GM19240 (cell line): ENCODE results near the gene ABTB2.
"Not testable (repeated sequence)": the region's sequence is repeated elsewhere in the genome, so short reads cannot be mapped to it uniquely, and the experiment has no call there.

ENCODE experiments used
- DNase-seq: peaks from one replicate; pipeline ENCODE4 v3.0.0; 2011; ENCODE audit warnings: low spot score; ENCODE audit not compliant: insufficient read length

ABTB2 gene

GRCh38 chr11:34242037-34242625 is 115.7 kb downstream of the ABTB2 start:
- no peak for DNase-seq

DNA sequence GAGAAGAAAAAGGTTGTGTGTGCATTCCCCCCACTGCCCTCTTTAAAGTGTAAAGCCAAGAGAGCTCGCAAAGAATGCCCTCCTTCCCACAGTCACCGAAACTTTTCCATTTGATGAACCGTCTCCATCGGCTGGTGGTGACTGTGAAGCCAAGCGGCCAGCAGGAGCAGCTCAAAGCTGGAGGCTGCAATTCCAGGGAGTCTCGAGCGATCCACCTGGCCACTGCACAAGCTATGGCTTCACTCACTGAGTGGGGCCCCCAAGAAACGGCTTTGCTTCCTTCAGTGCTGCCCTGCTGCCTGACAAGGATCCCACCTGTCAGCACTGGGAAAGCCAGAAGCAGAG is 117.7 kb downstream of the ABTB2 start:
- DNase-seq, result no peak

- no peak for DNase-seq
Observed at GRCh38 chr11:34239465-34240149, 118.2 kb downstream of the ABTB2 start.

- DNase-seq, result no peak
Observed at GRCh38 chr11:34238966-34239365, 118.8 kb downstream of the ABTB2 start.

DNA sequence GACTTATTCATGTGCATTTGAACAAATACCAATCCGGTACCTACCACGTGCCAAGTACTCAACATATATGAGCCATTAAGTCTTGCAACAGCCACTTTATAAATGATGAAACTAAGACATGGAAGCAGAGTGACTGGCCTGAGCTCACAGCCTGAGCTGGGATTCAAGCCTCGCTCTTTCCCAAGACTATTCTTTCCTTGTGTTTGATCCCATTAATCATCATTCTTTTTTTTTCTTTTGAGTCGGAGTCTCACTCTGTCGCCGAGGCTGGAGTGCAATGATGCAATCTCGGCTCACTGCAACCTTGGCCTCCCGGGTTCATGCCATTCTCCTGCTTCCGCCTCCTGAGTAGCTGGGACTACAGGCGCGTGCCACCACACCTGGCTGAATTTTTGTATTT is 119.3 kb downstream of the ABTB2 start:
- no peak for DNase-seq

- DNase-seq, result no peak
Observed at GRCh38 chr11:34236572-34236971, 121.2 kb downstream of the ABTB2 start.

- no peak for DNase-seq
Observed at GRCh38 chr11:34235591-34236071, 122.2 kb downstream of the ABTB2 start.

- DNase-seq, result no peak
Observed at GRCh38 chr11:34235189-34235588, 122.6 kb downstream of the ABTB2 start.

GRCh38 chr11:34234086-34234740 is 123.6 kb downstream of the ABTB2 start:
- no peak for DNase-seq

DNA sequence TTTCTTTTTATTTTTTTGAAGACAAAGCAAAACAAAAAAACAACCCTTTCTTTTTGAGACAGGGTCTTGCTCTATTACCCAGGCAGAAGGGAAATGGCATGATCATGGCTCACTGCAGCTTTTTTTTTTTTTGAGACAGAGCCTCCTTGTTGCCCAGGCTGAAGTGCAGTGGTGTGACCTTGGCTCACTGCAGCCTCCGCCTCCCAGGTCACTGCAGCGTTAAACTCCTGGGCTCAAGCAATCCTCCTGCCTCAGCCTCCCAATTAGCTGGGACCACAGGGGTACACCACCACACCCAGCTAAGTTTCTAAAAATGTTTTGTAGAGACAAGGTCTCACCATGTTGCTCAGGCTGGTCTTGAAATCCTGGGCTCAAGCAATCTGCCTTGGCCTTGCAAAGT is 124.6 kb downstream of the ABTB2 start:
- no peak for DNase-seq

DNA sequence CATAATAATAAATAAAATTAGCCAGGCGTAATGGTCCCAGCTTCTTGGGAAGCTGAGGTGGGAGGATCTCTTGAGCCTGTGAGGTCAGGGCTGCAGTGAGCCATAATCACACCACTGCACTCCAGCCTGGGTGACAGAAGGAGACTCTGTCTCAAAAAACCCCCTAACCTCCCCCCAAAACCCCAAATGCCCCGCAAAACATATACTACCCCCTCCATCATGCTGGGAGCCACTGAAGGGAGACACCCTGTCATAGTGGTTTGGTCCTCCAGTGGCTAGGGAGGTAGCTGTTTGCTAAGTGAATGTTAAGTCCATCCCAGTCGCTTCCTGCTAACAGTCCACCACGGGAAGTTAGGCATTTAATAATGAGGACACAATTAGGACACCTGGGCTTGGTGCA is 125.0 kb downstream of the ABTB2 start:
- no peak for DNase-seq

DNA sequence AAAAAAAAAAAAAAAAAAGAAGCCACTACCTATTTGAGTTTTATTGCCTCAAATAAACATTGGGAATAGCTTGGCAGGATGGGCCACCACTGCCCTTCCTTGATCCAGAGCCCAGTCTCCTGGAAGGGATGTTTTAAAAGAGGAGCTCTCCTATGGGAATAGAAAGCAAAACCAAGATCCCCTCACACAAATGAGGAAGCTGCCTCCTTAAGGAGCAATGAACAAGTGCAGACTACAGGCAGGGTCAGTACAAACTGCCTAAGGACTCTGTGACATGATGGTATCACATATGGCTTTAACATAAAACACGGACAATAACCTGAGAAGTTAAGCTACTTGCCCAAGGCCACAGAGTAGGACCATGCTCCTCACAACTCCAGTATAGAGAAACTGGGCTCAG is 131.6 kb downstream of the ABTB2 start:
- no peak for DNase-seq

DNA sequence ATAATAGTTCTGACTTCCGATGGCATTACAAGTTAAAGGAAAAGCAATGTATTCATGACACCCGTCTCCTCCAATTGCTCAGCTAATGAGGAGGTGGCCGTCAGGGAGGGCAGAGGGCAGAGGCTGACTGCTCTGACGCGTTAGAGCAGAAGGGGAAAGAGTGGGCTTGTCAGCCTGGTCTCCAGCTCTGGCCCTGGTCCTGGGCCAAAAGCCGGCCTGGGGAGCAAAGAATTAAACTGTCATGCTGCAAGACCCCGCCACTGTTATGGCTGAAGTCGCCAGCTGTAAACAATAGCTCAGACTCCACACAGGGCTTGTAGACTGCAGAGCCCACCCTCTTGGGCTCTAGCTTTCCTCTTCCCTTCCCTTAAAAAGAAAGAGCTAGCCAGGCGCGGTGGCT is 132.7 kb downstream of the ABTB2 start:
- DNase-seq, result no peak

GRCh38 chr11:34224434-34224966 is 133.3 kb downstream of the ABTB2 start:
- no peak for DNase-seq

DNA sequence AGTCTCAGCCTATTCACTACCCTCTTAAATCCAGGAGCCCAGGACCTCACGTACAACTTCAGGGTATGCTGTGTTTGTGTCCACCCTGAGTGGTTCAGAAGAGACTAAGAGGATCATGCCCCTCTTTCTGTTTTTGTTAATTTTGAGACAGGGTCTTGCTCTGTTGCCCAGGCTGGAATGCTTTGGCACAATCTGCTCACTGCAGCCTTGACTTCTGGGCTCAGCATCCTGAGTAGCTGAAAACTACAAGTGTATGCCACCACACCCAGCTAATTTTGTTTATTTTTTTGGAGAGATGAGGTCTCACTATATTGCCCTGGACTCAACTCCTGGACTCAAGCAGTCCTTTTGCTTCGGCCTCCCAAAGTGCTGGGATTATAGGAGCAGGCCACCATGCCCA is 133.9 kb downstream of the ABTB2 start:
- no peak for DNase-seq

DNA sequence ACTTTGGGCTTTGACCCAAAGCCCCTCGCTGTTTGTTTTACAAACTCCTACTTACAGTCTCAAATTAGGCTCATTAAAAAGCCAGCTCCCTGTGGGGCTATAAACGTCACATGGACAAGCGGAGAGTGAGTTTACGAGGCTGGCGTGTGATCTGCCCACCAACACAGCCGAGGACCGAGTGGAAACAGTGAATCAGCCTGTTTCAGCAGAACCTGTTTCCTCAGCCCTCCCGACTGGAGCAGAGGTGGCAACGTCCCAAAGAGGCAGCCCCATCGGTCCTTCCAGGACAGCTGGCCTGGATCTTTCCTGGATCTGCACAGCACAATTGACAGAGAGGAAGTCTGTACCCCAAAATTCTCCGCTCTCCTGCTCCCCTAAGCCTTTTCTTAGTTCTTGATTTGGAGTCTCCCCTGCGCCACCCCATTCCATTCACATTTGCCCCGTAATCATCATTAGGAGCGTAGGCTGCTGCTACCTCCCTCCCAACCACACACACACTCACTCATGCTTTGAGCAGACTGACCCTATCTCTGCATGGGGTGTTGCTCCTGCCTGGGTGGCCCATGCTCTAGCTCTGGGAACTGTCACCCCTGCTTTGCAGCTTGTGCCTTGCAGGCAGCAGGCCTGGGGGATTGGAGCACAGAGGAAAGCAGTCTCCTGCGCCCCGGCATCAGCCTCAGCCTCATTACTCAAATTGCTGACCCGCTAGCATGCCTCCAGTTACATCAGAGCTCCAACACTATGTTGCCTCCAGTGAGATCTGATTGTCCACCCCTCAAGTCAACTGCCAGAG is 134.6 kb downstream of the ABTB2 start:
- DNase-seq, result no peak

DNA sequence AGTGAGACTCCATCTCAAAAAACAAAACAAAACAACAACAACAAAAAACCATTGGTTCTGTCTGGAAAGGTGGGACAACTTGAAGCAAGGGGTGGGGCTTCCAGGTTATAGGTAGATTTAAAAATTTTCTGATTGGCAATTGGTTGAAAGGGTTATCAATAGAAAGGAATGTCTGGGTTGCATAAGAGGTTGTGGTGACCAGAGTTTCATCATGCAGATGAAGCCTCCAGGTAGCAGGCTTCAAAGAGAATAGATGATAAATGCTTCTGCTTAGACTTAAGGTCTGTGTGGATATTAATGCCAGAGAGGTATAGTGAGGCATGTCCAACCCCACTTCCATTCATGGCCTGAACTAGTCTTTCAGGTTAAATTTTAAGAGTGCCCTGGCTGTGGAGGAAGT is 135.8 kb downstream of the ABTB2 start:
- no peak for DNase-seq

GRCh38 chr11:34219941-34220370 is 137.9 kb downstream of the ABTB2 start:
- DNase-seq, result no peak

- DNase-seq, result no peak
Observed at GRCh38 chr11:34219279-34219678, 138.5 kb downstream of the ABTB2 start.

- DNase-seq, result not testable (repeated sequence)
Observed at GRCh38 chr11:34218756-34219155, 139.1 kb downstream of the ABTB2 start.

GRCh38 chr11:34218067-34218466 is 139.7 kb downstream of the ABTB2 start:
- DNase-seq, result no peak

- no peak for DNase-seq
Observed at GRCh38 chr11:34216706-34217105, 141.1 kb downstream of the ABTB2 start.
